Measurements from ENCODE around the gene ARHGEF1. TPM values are rescaled to one million over a fixed set of nuclear protein-coding genes. Genes with fewer than 3 reads are reported as not detected.

ARHGEF1 gene
- total and polyA plus RNA-seq, 3 donors from 2014 or later, result 33.2 to 56.3 (median 51.2) TPM

DNA sequence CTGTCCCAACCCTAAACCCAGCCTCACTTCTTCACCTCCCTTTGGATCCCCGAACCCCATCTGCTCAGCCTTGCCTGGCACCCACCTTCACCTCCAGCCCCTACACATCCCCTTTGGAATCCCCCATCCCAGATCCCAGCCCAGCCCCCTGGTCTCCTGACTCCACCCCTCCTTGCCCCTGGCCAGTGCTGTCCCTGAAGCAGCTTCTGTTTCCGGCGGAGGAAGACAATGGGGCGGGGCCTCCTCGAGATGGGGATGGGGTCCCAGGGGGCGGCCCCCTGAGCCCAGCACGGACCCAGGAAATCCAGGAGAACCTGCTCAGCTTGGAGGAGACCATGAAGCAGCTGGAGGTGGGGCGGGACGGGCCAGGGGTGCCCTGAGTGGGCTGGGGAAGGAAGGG is 23.3 kb downstream of the ARHGEF1 start:
- TF ChIP-seq CTCF (IDR thresholded peaks at IDR 0.05), result no peak
- TF ChIP-seq POLR2A (IDR thresholded peaks at IDR 0.05), result no peak
- no peaks in the 10 kb centered on the region for H3K9me3 ChIP-seq
- H3K4me3 ChIP-seq, result no peak overlapping the region
- H3K27me3 ChIP-seq, result no peaks in the 10 kb centered on the region
- no peak overlapping the region for H3K27ac ChIP-seq
- H3K4me1 ChIP-seq, result no peaks in the 10 kb centered on the region
- no peak for DNase-seq
- intact Hi-C loops (cut with DNase I; ENCODE audit: low total_unique reads), result no loop called here
- WGBS, 2 donors, result 74 to 77% methylated on average over 7 to 9 of the region's 9 CpGs
- H3K36me3 ChIP-seq (ENCODE audit: low read depth, missing control alignments), result no peaks in the 10 kb centered on the region

GRCh38 chr19:41906916-41907680 is 24.1 kb downstream of the ARHGEF1 start:
- TF ChIP-seq POLR2A (IDR thresholded peaks at IDR 0.05) (no peak), CTCF (IDR thresholded peaks at IDR 0.05) (no peak)

GRCh38 chr19:41907994-41908615 is 25.1 kb downstream of the ARHGEF1 start:
- H3K36me3 ChIP-seq (ENCODE audit: low read depth, missing control alignments), result no peaks in the 10 kb centered on the region
- H3K27me3 ChIP-seq, result no peaks in the 10 kb centered on the region
- no peak for DNase-seq
- H3K4me1 ChIP-seq, result no peaks in the 10 kb centered on the region
- no peak overlapping the region for H3K27ac ChIP-seq
- TF ChIP-seq CTCF (IDR thresholded peaks at IDR 0.05), result no peak
- no peak for TF ChIP-seq POLR2A (IDR thresholded peaks at IDR 0.05)
- no peak overlapping the region for H3K4me3 ChIP-seq
- intact Hi-C loops (cut with DNase I; ENCODE audit: low total_unique reads), result no loop called here
- H3K9me3 ChIP-seq, result no peaks in the 10 kb centered on the region
- 79 to 89% methylated on average over 8 to 23 of the region's 25 CpGs for WGBS, 2 donors

More at GRCh38 chr19:41906916-41907680, 24.1 kb downstream of the ARHGEF1 start:
- no peak overlapping the region for H3K4me3 ChIP-seq
- intact Hi-C loops (cut with DNase I; ENCODE audit: low total_unique reads), result no loop called here
- no peaks in the 10 kb centered on the region for H3K4me1 ChIP-seq
- WGBS, 2 donors, result 84 to 85% methylated on average over 19 to 21 of the region's 21 CpGs
- H3K27me3 ChIP-seq, result no peaks in the 10 kb centered on the region
- no peak overlapping the region for H3K27ac ChIP-seq
- H3K36me3 ChIP-seq (ENCODE audit: low read depth, missing control alignments), result no peaks in the 10 kb centered on the region
- H3K9me3 ChIP-seq, result no peaks in the 10 kb centered on the region
- DNase-seq, result no peak

DNA sequence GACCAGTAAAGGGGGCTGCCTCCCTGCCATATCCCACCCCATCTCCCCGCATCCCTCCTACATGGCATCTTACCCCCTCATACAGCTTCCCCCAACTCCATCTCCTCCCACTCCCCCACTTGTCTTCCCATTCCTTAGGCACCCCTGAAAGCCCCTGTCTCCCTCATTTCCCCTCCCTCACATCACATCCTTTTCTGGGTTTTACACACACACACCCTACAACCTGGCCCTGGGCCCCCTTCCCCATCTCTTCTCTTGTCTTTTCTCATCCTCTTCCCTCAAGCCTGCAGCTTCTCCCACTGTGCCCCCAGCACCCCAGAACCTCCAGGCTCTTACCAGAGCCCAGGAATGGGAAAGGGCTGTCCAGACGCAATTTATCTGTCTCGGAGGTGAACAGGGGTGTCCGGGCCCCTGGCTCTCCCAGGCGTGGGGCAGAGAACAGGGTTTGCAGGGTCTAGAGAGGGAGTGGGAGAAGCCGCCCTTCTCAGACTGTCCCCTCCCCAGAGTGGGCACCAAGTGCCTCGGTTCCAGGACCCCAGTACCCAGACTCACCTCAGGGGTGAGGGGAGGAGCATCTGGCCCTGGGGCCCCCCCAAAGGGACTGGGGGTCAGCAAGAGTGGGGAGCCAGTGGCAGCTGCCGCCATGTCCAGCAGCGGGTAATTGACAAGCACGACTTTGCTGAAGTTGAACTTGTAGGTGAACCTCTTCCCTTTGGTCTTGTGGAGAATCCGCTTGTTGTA is 25.9 kb downstream of the ARHGEF1 start:
- no peak for DNase-seq
- no peak overlapping the region for H3K4me3 ChIP-seq
- intact Hi-C loops (cut with DNase I; ENCODE audit: low total_unique reads), result no loop called here
- TF ChIP-seq CTCF (IDR thresholded peaks at IDR 0.05), result no peak
- no peak for TF ChIP-seq POLR2A (IDR thresholded peaks at IDR 0.05)
- 72 to 80% methylated on average over 9 to 11 of the region's 11 CpGs for WGBS, 2 donors
- no peaks in the 10 kb centered on the region for H3K36me3 ChIP-seq (ENCODE audit: low read depth, missing control alignments)
- H3K27ac ChIP-seq, result no peak overlapping the region
- H3K27me3 ChIP-seq, result no peaks in the 10 kb centered on the region
- peaks cover 2% of the 10 kb centered on the region for H3K4me1 ChIP-seq
- no peaks in the 10 kb centered on the region for H3K9me3 ChIP-seq

Data from testis (tissue), 3 donors.